Vagina (tissue), 2 donors: Measurements from ENCODE around the gene DBNDD2. TPM values are rescaled to one million over a fixed set of nuclear protein-coding genes. Genes with fewer than 3 reads are reported as not detected.

Experiments used
- DNase-seq, 2 donors: peaks; one replicate each; pipeline ENCODE4 v3.0.0-alpha.2; 2017; ENCODE audit errors: extremely low spot score in 2 of 2
- H3K27ac ChIP-seq: fragments of 200-600 bp; sonication (generic); one replicate; pipeline ENCODE4 v1.5.1; 2019
- H3K27me3 ChIP-seq: fragments of 200-600 bp; sonication (generic); one replicate; pipeline ENCODE4 v1.5.1; 2019
- H3K36me3 ChIP-seq, 2 donors: fragments of 200-600 bp; sonication (generic); one replicate each; pipeline ENCODE4 v1.5.1; 2017 to 2019
- H3K4me1 ChIP-seq: fragments of 200-600 bp; sonication (generic); one replicate; pipeline ENCODE4 v1.5.1; 2019
- H3K4me3 ChIP-seq, 2 donors: fragments of 200-600 bp; sonication (generic); 1 replicate in 1 of 2; 2 replicates in 1 of 2; pipeline ENCODE4 v1.5.1; 2016 to 2019
- H3K9me3 ChIP-seq: fragments of 200-600 bp; sonication (generic); one replicate; pipeline ENCODE4 v1.5.1; 2019
- POLR2A ChIP-seq, 2 donors: fragments of 450-650 bp; IDR thresholded peaks; one replicate each; pipeline ENCODE4 v1.6.1; 2017; ENCODE audit warnings: antibody characterized with exemption in 2 of 2, mild to moderate bottlenecking in 2 of 2, moderate library complexity in 2 of 2
- POLR2AphosphoS5 ChIP-seq, 2 donors: sonication (generic); formaldehyde crosslinking; IDR thresholded peaks; one replicate each; pipeline ENCODE4 v1.9.0; 2017; ENCODE audit warnings: antibody characterized with exemption in 2 of 2, mild to moderate bottlenecking in 2 of 2, low read depth in 1 of 2; ENCODE audit not compliant: insufficient read depth in 1 of 2
- intact Hi-C: fragments of 100-400 bp; cut with DNase I; formaldehyde crosslinking; loops from one replicate; pipeline ENCODE4 v1.15.1; 2023
- total RNA-seq: library from RNA; depleted of rRNA; stranded (reverse); fragments of >200 nt; gene quantifications from one replicate; pipeline ENCODE4 v1.2.3, GENCODE V29; 2016
- TF ChIP-seq, protein P1 (sequence below), 3 experiments: fragments of 450-650 bp in 2 of 3; fragments of 200-600 bp in 1 of 3; sonication (generic) in 1 of 3; IDR thresholded peaks; one replicate each; pipeline ENCODE4 v1.5.1; 2017 to 2019; ENCODE audit warnings: antibody characterized with exemption in 3 of 3, mild to moderate bottlenecking in 2 of 3, moderate library complexity in 2 of 3

The DBNDD2 gene
- total RNA-seq, 1 donor from 2014 or later: 57.0 TPM

GRCh38 chr20:45412653-45413052 lies 4.6 kb downstream of the DBNDD2 start:
- intact Hi-C loops: no loop called here
- TF ChIP-seq POLR2A (IDR thresholded peaks at IDR 0.05) (no peak), POLR2AphosphoS5 (IDR thresholded peaks at IDR 0.05; ENCODE audit: insufficient read depth in 1 of 2, low read depth in 1 of 2) (no peak)
- TF ChIP-seq, protein P1, sequence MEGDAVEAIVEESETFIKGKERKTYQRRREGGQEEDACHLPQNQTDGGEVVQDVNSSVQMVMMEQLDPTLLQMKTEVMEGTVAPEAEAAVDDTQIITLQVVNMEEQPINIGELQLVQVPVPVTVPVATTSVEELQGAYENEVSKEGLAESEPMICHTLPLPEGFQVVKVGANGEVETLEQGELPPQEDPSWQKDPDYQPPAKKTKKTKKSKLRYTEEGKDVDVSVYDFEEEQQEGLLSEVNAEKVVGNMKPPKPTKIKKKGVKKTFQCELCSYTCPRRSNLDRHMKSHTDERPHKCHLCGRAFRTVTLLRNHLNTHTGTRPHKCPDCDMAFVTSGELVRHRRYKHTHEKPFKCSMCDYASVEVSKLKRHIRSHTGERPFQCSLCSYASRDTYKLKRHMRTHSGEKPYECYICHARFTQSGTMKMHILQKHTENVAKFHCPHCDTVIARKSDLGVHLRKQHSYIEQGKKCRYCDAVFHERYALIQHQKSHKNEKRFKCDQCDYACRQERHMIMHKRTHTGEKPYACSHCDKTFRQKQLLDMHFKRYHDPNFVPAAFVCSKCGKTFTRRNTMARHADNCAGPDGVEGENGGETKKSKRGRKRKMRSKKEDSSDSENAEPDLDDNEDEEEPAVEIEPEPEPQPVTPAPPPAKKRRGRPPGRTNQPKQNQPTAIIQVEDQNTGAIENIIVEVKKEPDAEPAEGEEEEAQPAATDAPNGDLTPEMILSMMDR (IDR thresholded peaks at IDR 0.05): no peak
- no peak for DNase-seq
- Histone ChIP-seq H3K36me3 (peaks cover 0 to 14% of the 10 kb centered on the region in 2 donors), H3K4me3 (no peak overlapping the region), H3K27ac (no peak overlapping the region), H3K9me3 (no peaks in the 10 kb centered on the region), H3K4me1 (peaks cover 32% of the 10 kb centered on the region), H3K27me3 (no peaks in the 10 kb centered on the region)

- Histone ChIP-seq H3K4me1 (peaks cover 31% of the 10 kb centered on the region), H3K9me3 (no peaks in the 10 kb centered on the region), H3K27ac (no peak overlapping the region), H3K36me3 (peaks cover 0 to 14% of the 10 kb centered on the region in 2 donors), H3K27me3 (no peaks in the 10 kb centered on the region), H3K4me3 (no peak overlapping the region)
- no peak for DNase-seq
- intact Hi-C loops: no loop called here
- TF ChIP-seq, protein P1 (IDR thresholded peaks at IDR 0.05): no peak
- TF ChIP-seq POLR2AphosphoS5 (IDR thresholded peaks at IDR 0.05; ENCODE audit: insufficient read depth in 1 of 2, low read depth in 1 of 2): no peak
Measured at GRCh38 chr20:45413479-45413878, 5.4 kb downstream of the DBNDD2 start.

DNA sequence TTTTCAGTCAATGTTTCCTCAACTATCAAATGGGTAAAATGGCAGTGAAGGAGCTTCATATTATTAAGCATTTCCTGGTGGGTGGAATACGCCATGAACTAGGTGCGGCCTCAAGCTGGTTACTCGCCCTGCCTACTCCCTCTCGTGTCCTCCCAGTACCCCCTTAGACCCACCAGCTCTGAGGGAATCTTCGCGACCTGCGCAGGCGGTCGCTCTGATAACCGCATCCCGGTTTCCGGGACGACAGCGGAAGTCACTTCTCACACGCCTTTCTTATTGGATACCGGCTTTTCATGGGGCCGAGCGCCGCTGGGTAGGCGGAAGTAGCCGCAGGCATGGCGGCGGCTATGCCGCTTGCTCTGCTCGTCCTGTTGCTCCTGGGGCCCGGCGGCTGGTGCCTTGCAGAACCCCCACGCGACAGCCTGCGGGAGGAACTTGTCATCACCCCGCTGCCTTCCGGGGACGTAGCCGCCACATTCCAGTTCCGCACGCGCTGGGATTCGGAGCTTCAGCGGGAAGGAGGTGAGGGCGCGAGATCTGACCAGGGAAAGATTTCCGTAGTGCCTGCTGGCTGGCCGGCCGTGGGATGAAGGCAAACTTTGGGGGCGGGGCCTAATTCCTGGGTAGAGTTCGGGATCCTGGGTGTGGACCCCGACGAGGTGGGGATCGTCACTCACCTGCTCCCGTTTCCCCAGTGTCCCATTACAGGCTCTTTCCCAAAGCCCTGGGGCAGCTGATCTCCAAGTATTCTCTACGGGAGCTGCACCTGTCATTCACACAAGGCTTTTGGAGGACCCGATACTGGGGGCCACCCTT lies 7.9 kb downstream of the DBNDD2 start, which contains the start of gene PIGT:
Gene PIGT, plus strand, starts transcription at position 320 of the 816 bp plus-strand sequence. Its CDS starts 16 bp downstream, at position 336.
- Histone ChIP-seq H3K4me1 (peaks cover 37% of the 10 kb centered on the region), H3K27me3 (no peaks in the 10 kb centered on the region), H3K4me3 (peak within 1 kb of the TSS; percentile 93 to 95), H3K9me3 (no peaks in the 10 kb centered on the region), H3K36me3 (peaks cover 0 to 16% of the 10 kb centered on the region in 2 donors), H3K27ac (peak within 1 kb of the TSS; percentile 68)
- no peak for TF ChIP-seq POLR2A (IDR thresholded peaks at IDR 0.05)
- peak; percentile 91 to 93 for TF ChIP-seq POLR2AphosphoS5 (IDR thresholded peaks at IDR 0.05; ENCODE audit: insufficient read depth in 1 of 2, low read depth in 1 of 2)
- no peak for DNase-seq
- intact Hi-C loops: no loop called here

- peaks cover 37% of the 10 kb centered on the region for H3K4me1 ChIP-seq
- intact Hi-C loops: no loop called here
- TF ChIP-seq POLR2AphosphoS5 (IDR thresholded peaks at IDR 0.05; ENCODE audit: insufficient read depth in 1 of 2, low read depth in 1 of 2) (no peak), POLR2A (IDR thresholded peaks at IDR 0.05) (no peak)
- TF ChIP-seq, protein P1 (IDR thresholded peaks at IDR 0.05): no peak
- H3K4me3 ChIP-seq: peak overlapping the region; percentile 93 to 95
- DNase-seq: no peak
- peaks cover 0 to 22% of the 10 kb centered on the region in 2 donors for H3K36me3 ChIP-seq
- no peaks in the 10 kb centered on the region for H3K9me3 ChIP-seq
- no peak overlapping the region for H3K27ac ChIP-seq
- H3K27me3 ChIP-seq: no peaks in the 10 kb centered on the region
Measured at GRCh38 chr20:45416917-45417316, 8.8 kb downstream of the DBNDD2 start.

DNA sequence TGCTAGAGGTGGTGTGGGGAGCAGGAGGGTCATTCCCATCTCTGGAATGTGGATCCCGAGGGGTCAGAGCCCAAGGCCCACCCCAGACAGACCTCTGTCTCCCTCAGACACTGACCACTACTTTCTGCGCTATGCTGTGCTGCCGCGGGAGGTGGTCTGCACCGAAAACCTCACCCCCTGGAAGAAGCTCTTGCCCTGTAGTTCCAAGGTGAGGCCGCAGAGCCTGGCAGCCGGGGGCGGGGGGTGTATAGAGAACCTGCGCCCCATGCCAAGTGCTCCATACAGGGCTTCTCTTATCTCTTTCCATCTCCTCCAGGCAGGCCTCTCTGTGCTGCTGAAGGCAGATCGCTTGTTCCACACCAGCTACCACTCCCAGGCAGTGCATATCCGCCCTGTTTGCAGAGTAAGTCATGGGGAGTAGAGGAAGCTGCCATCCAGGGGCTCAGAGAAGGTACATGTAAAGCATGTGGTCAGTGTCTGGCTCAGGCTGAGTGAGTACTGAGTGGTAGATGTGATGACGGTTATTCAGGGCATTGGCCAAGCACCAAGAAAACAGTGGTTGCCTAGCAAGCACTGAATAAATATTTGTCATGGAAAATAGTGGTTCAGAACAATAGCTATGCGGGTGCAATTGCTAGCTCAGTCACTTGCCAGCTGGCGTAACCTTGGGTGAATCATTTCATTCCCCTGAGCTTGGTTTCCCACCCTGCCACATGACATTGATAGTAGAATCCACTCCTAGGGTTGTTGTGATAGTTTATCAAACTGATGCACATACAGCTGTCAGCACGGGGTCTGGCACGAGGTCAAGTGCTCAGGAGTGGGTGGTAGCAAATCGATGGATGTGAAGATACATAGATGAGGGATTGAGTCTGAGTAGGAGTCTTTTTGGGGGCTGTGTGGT lies 11.4 kb downstream of the DBNDD2 start:
- Histone ChIP-seq H3K36me3 (peaks cover 0 to 45% of the 10 kb centered on the region in 2 donors), H3K4me3 (no peak overlapping the region), H3K4me1 (peaks cover 37% of the 10 kb centered on the region), H3K27me3 (no peaks in the 10 kb centered on the region), H3K27ac (no peak overlapping the region), H3K9me3 (no peaks in the 10 kb centered on the region)
- no peak for DNase-seq
- intact Hi-C loops: no loop called here
- peak in 1 of 2 donors; percentile 27 for TF ChIP-seq POLR2AphosphoS5 (IDR thresholded peaks at IDR 0.05; ENCODE audit: insufficient read depth in 1 of 2, low read depth in 1 of 2)
- no peak for TF ChIP-seq POLR2A (IDR thresholded peaks at IDR 0.05)
